Right cardiac atrium (tissue), 5 donors: ENCODE results near the gene NCK2. TPM values are rescaled to one million over a fixed set of nuclear protein-coding genes. Genes with fewer than 3 reads are reported as not detected.

ENCODE experiments used
- ATAC-seq, 2 donors: fragments of 200-7000 bp; cut with Tn5 transposase; one replicate each; pipeline versions ENCODE4 v1.8.0 to v1.9.1; 2020; ENCODE audit warnings: moderate library complexity in 2 of 2, mild to moderate bottlenecking in 1 of 2
- DNase-seq, 3 donors: peaks; one replicate each; pipeline ENCODE4 v3.0.0-alpha.2; 2020
- H3K27ac ChIP-seq: one replicate; pipeline ENCODE4 v1.5.1; 2013; ENCODE audit warnings: mild to moderate bottlenecking, low read length, control low read depth, moderate library complexity
- H3K27me3 ChIP-seq: one replicate; pipeline ENCODE4 v1.6.1; 2013; ENCODE audit not compliant: control insufficient read depth, insufficient read depth
- H3K4me1 ChIP-seq: one replicate; pipeline ENCODE4 v1.6.1; 2013; ENCODE audit warnings: low read length; ENCODE audit not compliant: control insufficient read depth, insufficient read depth
- H3K4me3 ChIP-seq: one replicate; pipeline ENCODE4 v1.5.1; 2013; ENCODE audit warnings: low read length, control low read depth
- H3K9me3 ChIP-seq: one replicate; pipeline ENCODE4 v1.6.1; 2013; ENCODE audit warnings: low read length; ENCODE audit not compliant: control insufficient read depth
- WGBS: extraction: QIAGEN DNeasy Blood & Tissue Kit; methylation state at CpG from one replicate; pipeline ENCODE4 v1.1.7; 2013; 5-methylcytosine and 5-hydroxymethylcytosine counted together
- intact Hi-C, 4 donors: fragments of 100-400 bp; cut with DNase I; formaldehyde crosslinking; loops; one replicate each; pipeline versions ENCODE4 v1.11.0 to v1.14.0; 2022 to 2023
- polyA plus RNA-seq: library from polyadenylated mRNA; stranded (reverse); fragments of 200-250 nt; gene quantifications from one replicate; pipeline ENCODE4 v1.2.3, GENCODE V29; 2013
- total RNA-seq, 4 donors: library from RNA; stranded (reverse); fragmentation: NEBNext Ultra II Directional; extraction: Animal tissue kit (Norgen Biotek cat#: 25700); gene quantifications; one replicate each; pipeline ENCODE4 v1.2.1, GENCODE V29; 2021
- donor health status: healthy with polysubstance abuse.
- donor health status: DM: no; HTN: yes; CAD: no.
- donor health status: DM: no; HTN: no; CAD: no.
- donor health status: DM: no; HTN: yes; CAD: no; lungs with severe emphysema.
- donor health status: DM: yes; HTN: yes; CAD: no.

The NCK2 gene
- total and polyA plus RNA-seq, 5 donors = 29.9 to 39.5 (median 31.1) TPM

GRCh38 chr2:105934467-105934866 lies 189.8 kb downstream of the NCK2 start:
- ATAC-seq = peak; percentile 40 to 54
- DNase-seq = no peak

GRCh38 chr2:105935063-105935462 lies 190.4 kb downstream of the NCK2 start:
- no peak for DNase-seq
- intact Hi-C loops = no loop called here
- Histone ChIP-seq H3K4me1 (peaks cover 4% of the 10 kb centered on the region), H3K9me3 (no peaks in the 10 kb centered on the region), H3K27me3 (no peaks in the 10 kb centered on the region), H3K4me3 (no peak overlapping the region), H3K27ac (no peak overlapping the region)
- 67% methylated on average over 3 of the region's 3 CpGs for WGBS
- no peak for ATAC-seq

More at GRCh38 chr2:105934467-105934866, 189.8 kb downstream of the NCK2 start:
- intact Hi-C loops = no loop called here
- 33% methylated on average over 7 of the region's 7 CpGs for WGBS
- Histone ChIP-seq H3K4me1 (peaks cover 4% of the 10 kb centered on the region), H3K4me3 (no peak overlapping the region), H3K9me3 (no peaks in the 10 kb centered on the region), H3K27me3 (no peaks in the 10 kb centered on the region), H3K27ac (no peak overlapping the region)

- Histone ChIP-seq H3K9me3 (no peaks in the 10 kb centered on the region), H3K4me1 (peaks cover 4% of the 10 kb centered on the region), H3K27me3 (no peaks in the 10 kb centered on the region), H3K4me3 (no peak overlapping the region), H3K27ac (no peak overlapping the region)
- intact Hi-C loops = no loop called here
- no peak for ATAC-seq
- DNase-seq = no peak
- 95% methylated on average over 6 of the region's 6 CpGs for WGBS
Observed at GRCh38 chr2:105936954-105937353, 192.2 kb downstream of the NCK2 start.

GRCh38 chr2:105937498-105938097 lies 192.9 kb downstream of the NCK2 start:
- WGBS = 79% methylated on average over 6 of the region's 6 CpGs
- no peak for ATAC-seq

More at GRCh38 chr2:105937498-105938097, 192.9 kb downstream of the NCK2 start:
- Histone ChIP-seq H3K27me3 (no peaks in the 10 kb centered on the region), H3K4me3 (no peak overlapping the region), H3K9me3 (no peaks in the 10 kb centered on the region), H3K4me1 (peaks cover 4% of the 10 kb centered on the region), H3K27ac (no peak overlapping the region)
- no peak for DNase-seq
- intact Hi-C loops = no loop called here
